ENCODE data around the gene TMEM186. TPM values are rescaled to one million over a fixed set of nuclear protein-coding genes. Genes with fewer than 3 reads are reported as not detected.
"Not testable (repeated sequence)": the region's sequence is repeated elsewhere in the genome, so short reads cannot be mapped to it uniquely, and the experiment has no call there.

Gene TMEM186, protein sequence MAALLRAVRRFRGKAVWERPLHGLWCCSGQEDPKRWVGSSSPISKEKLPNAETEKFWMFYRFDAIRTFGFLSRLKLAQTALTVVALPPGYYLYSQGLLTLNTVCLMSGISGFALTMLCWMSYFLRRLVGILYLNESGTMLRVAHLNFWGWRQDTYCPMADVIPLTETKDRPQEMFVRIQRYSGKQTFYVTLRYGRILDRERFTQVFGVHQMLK
- total RNA-seq (10 to 100 TPM; 15.6 to 17.9 TPM), polyA plus RNA-seq (10 to 100 TPM in 1 of 2 donors, 1 to 10 TPM in 1; 9.4 to 20.0 TPM)

DNA sequence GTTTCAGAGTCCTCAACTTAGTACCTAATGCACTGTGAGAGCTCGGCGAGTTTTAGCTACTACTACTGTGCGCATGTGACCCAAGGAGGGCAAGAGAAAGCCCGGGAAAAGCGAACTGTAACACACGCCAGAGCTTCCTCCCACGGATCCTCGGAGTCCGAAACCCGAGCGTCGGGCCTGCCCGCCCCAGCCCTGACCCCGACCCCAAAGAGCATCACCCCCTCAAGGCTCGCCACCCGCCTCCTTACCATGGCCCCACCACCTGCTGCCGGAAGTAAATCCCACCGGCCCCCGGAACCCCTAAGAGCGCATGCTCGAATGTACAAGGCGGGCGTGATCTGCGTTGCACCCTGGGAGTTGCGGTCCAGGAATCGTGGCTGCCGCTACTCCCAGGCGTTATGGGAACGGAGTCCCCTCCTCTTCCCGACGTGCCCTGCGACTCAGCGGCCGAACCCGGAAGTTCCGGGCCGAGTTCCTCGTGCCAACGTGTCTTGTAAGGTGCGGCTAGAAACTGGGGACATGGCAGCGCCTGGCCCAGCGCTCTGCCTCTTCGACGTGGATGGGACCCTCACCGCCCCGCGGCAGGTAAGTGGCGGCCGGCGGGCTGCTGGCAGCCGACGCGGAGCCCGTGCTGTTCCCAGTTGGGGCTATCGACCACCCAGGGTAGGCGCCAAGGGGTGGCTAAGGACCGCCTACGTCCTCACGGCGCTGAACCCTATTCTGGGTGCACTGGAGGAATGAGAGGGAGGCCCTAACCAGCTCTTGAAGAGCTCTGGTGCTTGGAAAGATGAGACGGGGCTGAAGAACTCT is at the start of gene TMEM186, which contains the start of gene PMM2:
Gene TMEM186 (minus strand): TSS at position 276 of the 810 bp plus-strand sequence. CDS start 25 bp downstream, at position 251.
Gene PMM2 (plus strand): TSS at position 476 of the 810 bp plus-strand sequence. CDS start 44 bp downstream, at position 520.
- Histone ChIP-seq H3K27me3 (ENCODE audit: insufficient read depth, low read length) (no peaks in the 10 kb centered on the region), H3K4me3 (ENCODE audit: low read length in 2 of 2) (peak within 1 kb of the TSS; percentile 73 to 97), H3K27ac (ENCODE audit: low read depth, low read length) (peak within 1 kb of the TSS; percentile 81), H3K36me3 (ENCODE audit: insufficient read depth, low read length) (peaks cover 8% of the 10 kb centered on the region), H3K4me1 (ENCODE audit: insufficient read depth, low read length) (peaks cover 44% of the 10 kb centered on the region), H3K9me3 (ENCODE audit: control insufficient read depth in 1 of 2, low read length in 2 of 2) (no peaks in the 10 kb centered on the region)
- CTCF ChIA-PET (ENCODE audit: partially characterized antibody), result interaction anchor here (1.2 to 2.3 kb wide), 2 partner anchors 82 to 165 kb away, joined by 4 to 11 read pairs; no protein-coding TSS in a partner anchor
- POLR2A ChIA-PET (ENCODE audit: partially characterized antibody), result interaction anchor here (0.7 to 3.3 kb wide), 9 partner anchors 9 to 305 kb away, joined by 3 to 32 read pairs (median 4); partner anchors contain the start of genes ABAT, CARHSP1 and HAPSTR1
- Mint-ChIP-seq H3K4me3 (peak within 1 kb of the TSS; percentile 93 to 98 (median 95)), H3K27me3 (no peaks in the 10 kb centered on the region), H3K4me1 (peaks cover 24 to 55% (median 33%) of the 10 kb centered on the region in 4 donors), H3K9me3 (peaks cover 0 to 2% (median 0%) of the 10 kb centered on the region in 8 donors), H3K27ac (peak within 1 kb of the TSS; percentile 88 to 97 (median 94)), H3K36me3 (peaks cover 8 to 32% of the 10 kb centered on the region in 2 donors)
- intact Hi-C loops (cut with micrococcal nuclease), result loop anchor here (1.0 kb wide), 5 partner anchors 71 to 294 kb away; partner anchors contain the start of genes ABAT, HAPSTR1 and METTL22
- DNase-seq, result peak; percentile 93 to 97 (median 94)

DNA sequence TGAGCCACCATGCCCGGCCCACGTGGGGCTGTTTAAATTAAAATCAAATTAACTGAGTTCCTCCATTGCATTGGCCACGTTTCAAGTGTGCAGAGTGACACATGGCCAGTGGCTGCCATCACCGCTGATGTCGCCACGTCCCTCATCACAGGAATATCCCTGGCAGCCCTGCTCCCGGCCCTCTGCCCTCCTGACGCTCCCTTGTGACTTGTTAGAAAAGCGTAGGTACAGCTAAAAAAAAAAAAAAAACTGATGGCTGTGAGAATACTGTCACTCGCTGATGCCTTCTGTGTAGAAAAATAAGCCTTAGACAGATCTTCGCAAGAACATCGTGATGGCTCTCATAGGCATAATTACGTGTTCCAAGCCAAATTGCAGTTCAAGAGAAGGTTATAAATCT is 49.7 kb upstream of the TMEM186 start:
- ChIA-PET CTCF (ENCODE audit: partially characterized antibody) (no interaction called here), POLR2A (ENCODE audit: partially characterized antibody) (no interaction called here)
- Mint-ChIP-seq H3K4me3 (no peak overlapping the region), H3K4me1 (peaks cover 15 to 56% (median 31%) of the 10 kb centered on the region in 4 donors), H3K9me3 (no peaks in the 10 kb centered on the region), H3K27ac (peak overlapping the region in 3 of 7 donors; percentile 27 to 59 (median 44)), H3K36me3 (peaks cover 14 to 49% of the 10 kb centered on the region in 2 donors), H3K27me3 (no peaks in the 10 kb centered on the region)
- Histone ChIP-seq H3K27me3 (ENCODE audit: insufficient read depth, low read length) (no peaks in the 10 kb centered on the region), H3K27ac (ENCODE audit: low read depth, low read length) (no peak overlapping the region), H3K4me1 (ENCODE audit: insufficient read depth, low read length) (peaks cover 7% of the 10 kb centered on the region), H3K4me3 (ENCODE audit: low read length in 2 of 2) (no peak overlapping the region), H3K9me3 (ENCODE audit: control insufficient read depth in 1 of 2, low read length in 2 of 2) (no peaks in the 10 kb centered on the region), H3K36me3 (ENCODE audit: insufficient read depth, low read length) (peaks cover 21% of the 10 kb centered on the region)
- intact Hi-C loops (cut with micrococcal nuclease), result no loop called here
- DNase-seq, result no peak

GRCh38 chr16:8846401-8846932 is 49.0 kb upstream of the TMEM186 start:
- H3K27me3 Mint-ChIP-seq, result no peaks in the 10 kb centered on the region

GRCh38 chr16:8845699-8846298 is 48.4 kb upstream of the TMEM186 start:
- intact Hi-C loops (cut with micrococcal nuclease), result no loop called here
- Mint-ChIP-seq H3K9me3 (peaks cover 0 to 2% (median 0%) of the 10 kb centered on the region in 8 donors), H3K27me3 (no peaks in the 10 kb centered on the region), H3K36me3 (peaks cover 14 to 42% of the 10 kb centered on the region in 2 donors), H3K4me1 (peaks cover 17 to 55% (median 30%) of the 10 kb centered on the region in 4 donors), H3K27ac (peak overlapping the region in 1 of 7 donors; percentile 61), H3K4me3 (no peak overlapping the region)
- Histone ChIP-seq H3K9me3 (ENCODE audit: control insufficient read depth in 1 of 2, low read length in 2 of 2) (no peaks in the 10 kb centered on the region), H3K36me3 (ENCODE audit: insufficient read depth, low read length) (peaks cover 21% of the 10 kb centered on the region), H3K27me3 (ENCODE audit: insufficient read depth, low read length) (no peaks in the 10 kb centered on the region), H3K4me3 (ENCODE audit: low read length in 2 of 2) (no peak overlapping the region), H3K27ac (ENCODE audit: low read depth, low read length) (no peak overlapping the region), H3K4me1 (ENCODE audit: insufficient read depth, low read length) (peaks cover 7% of the 10 kb centered on the region)
- POLR2A ChIA-PET (ENCODE audit: partially characterized antibody), result interaction anchor here (0.6 kb wide), 1 partner anchor 14 kb away, joined by 3 read pairs; no protein-coding TSS in a partner anchor
- CTCF ChIA-PET (ENCODE audit: partially characterized antibody), result no interaction called here
- no peak for DNase-seq

More at GRCh38 chr16:8846401-8846932, 49.0 kb upstream of the TMEM186 start:
- intact Hi-C loops (cut with micrococcal nuclease), result no loop called here
- no peaks in the 10 kb centered on the region for H3K27me3 ChIP-seq (ENCODE audit: insufficient read depth, low read length)
- POLR2A ChIA-PET (ENCODE audit: partially characterized antibody), result no interaction called here
- H3K4me3 ChIP-seq (ENCODE audit: low read length in 2 of 2), result no peak overlapping the region
- H3K4me3 Mint-ChIP-seq, result peak overlapping the region in 1 of 8 donors; percentile 29
- peaks cover 0 to 2% (median 0%) of the 10 kb centered on the region in 8 donors for H3K9me3 Mint-ChIP-seq
- H3K4me1 ChIP-seq (ENCODE audit: insufficient read depth, low read length), result peaks cover 7% of the 10 kb centered on the region
- no peak for DNase-seq
- H3K36me3 Mint-ChIP-seq, result peaks cover 14 to 46% of the 10 kb centered on the region in 2 donors
- H3K27ac ChIP-seq (ENCODE audit: low read depth, low read length), result no peak overlapping the region
- peaks cover 17 to 60% (median 32%) of the 10 kb centered on the region in 4 donors for H3K4me1 Mint-ChIP-seq
- H3K9me3 ChIP-seq (ENCODE audit: control insufficient read depth in 1 of 2, low read length in 2 of 2), result no peaks in the 10 kb centered on the region
- no peak overlapping the region for H3K27ac Mint-ChIP-seq
- CTCF ChIA-PET (ENCODE audit: partially characterized antibody), result no interaction called here
- peaks cover 21% of the 10 kb centered on the region for H3K36me3 ChIP-seq (ENCODE audit: insufficient read depth, low read length)

DNA sequence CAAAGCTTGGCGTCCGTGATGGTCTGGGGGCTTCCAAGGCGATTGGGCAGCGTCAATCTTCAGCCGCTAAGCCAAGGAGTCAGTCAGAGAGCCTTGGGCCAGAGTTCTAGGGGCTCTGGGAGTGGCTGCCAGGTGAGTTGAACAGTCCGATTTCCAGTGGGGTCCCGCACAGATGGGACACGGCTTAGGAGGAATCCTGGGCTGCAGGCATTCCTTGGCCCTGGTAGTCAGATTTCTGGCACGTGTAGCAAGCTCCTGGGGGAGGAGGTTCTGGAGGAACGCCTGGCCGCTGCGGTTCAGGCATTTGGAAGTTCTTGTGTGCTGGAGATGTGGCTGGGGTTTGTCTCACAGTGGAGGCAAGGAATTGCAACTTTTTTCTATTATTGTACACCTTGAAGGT is 45.9 kb upstream of the TMEM186 start:
- Mint-ChIP-seq H3K4me3 (peak overlapping the region in 4 of 8 donors; percentile 2 to 57 (median 25)), H3K4me1 (peaks cover 7 to 39% (median 19%) of the 10 kb centered on the region in 4 donors), H3K36me3 (peaks cover 11 to 23% of the 10 kb centered on the region in 2 donors), H3K27ac (peak overlapping the region in 3 of 7 donors; percentile 9 to 81 (median 33))
- H3K36me3 ChIP-seq (ENCODE audit: insufficient read depth, low read length); intact Hi-C loops (cut with micrococcal nuclease); POLR2A ChIA-PET (ENCODE audit: partially characterized antibody); H3K4me1 ChIP-seq (ENCODE audit: insufficient read depth, low read length); H3K27me3 Mint-ChIP-seq; H3K4me3 ChIP-seq (ENCODE audit: low read length in 2 of 2); H3K27ac ChIP-seq (ENCODE audit: low read depth, low read length); CTCF ChIA-PET (ENCODE audit: partially characterized antibody); H3K9me3 ChIP-seq (ENCODE audit: control insufficient read depth in 1 of 2, low read length in 2 of 2); DNase-seq; H3K27me3 ChIP-seq (ENCODE audit: insufficient read depth, low read length); H3K9me3 Mint-ChIP-seq: not testable (repeated sequence)

- H3K9me3 Mint-ChIP-seq; intact Hi-C loops (cut with micrococcal nuclease); H3K36me3 ChIP-seq (ENCODE audit: insufficient read depth, low read length); H3K9me3 ChIP-seq (ENCODE audit: control insufficient read depth in 1 of 2, low read length in 2 of 2); H3K27ac ChIP-seq (ENCODE audit: low read depth, low read length); H3K4me3 ChIP-seq (ENCODE audit: low read length in 2 of 2); POLR2A ChIA-PET (ENCODE audit: partially characterized antibody); H3K4me1 ChIP-seq (ENCODE audit: insufficient read depth, low read length); H3K27me3 ChIP-seq (ENCODE audit: insufficient read depth, low read length); CTCF ChIA-PET (ENCODE audit: partially characterized antibody); DNase-seq; H3K27me3 Mint-ChIP-seq: not testable (repeated sequence)
- Mint-ChIP-seq H3K4me1 (peaks cover 7 to 39% (median 19%) of the 10 kb centered on the region in 4 donors), H3K36me3 (peaks cover 11 to 12% of the 10 kb centered on the region in 2 donors), H3K4me3 (peak overlapping the region in 5 of 8 donors; percentile 3 to 62 (median 47)), H3K27ac (peak overlapping the region; percentile 14 to 94 (median 78))
These were observed 44.6 kb upstream of the TMEM186 start for GRCh38 chr16:8842016-8842415.

Measured in CD4-positive, alpha-beta memory T cell (primary cell).